IMR-90 (cell line): Measurements from ENCODE around the gene ARL13A. TPM values are rescaled to one million over a fixed set of nuclear protein-coding genes. Genes with fewer than 3 reads are reported as not detected.

Experiments used
- ATAC-seq: fragments of 200-7000 bp; cut with Tn5 transposase; 2 replicates; pipeline ENCODE4 v1.9.1; 2020; ENCODE audit warnings: low read depth, mild to moderate bottlenecking, moderate library complexity
- Bru-seq: library from RNA; stranded (reverse); fragments of 400-500 nt; gene quantifications from one replicate; lab custom pipeline; 2021; lab: Mats Ljungman, UMichigan
- BruChase-seq, 2 experiments: library from RNA; stranded (reverse); fragments of 400-500 nt; gene quantifications; one replicate each; lab custom pipeline; 2021; lab: Mats Ljungman, UMichigan
- BruUV-seq: library from RNA; stranded (reverse); fragments of 400-500 nt; replicated peaks from 2 replicates; lab custom pipeline; 2021; lab: Mats Ljungman, UMichigan
- CTCF ChIA-PET: fragments of 300-600 bp; formaldehyde crosslinking; extraction: SDS; loops from one replicate; lab custom pipeline; 2021; ENCODE audit warnings: antibody characterized with exemption; lab: Yijun Ruan, JAX
- POLR2A ChIA-PET: fragments of 300-600 bp; sonication (Branson Sonifier 250); formaldehyde crosslinking; loops from one replicate; lab custom pipeline; 2022; ENCODE audit warnings: antibody characterized with exemption; ENCODE audit not compliant: unreplicated experiment; lab: Charles Lee
- DNase-seq: peaks from one replicate; pipeline ENCODE4 v3.0.0; 2013
- H2AFZ ChIP-seq: replicated peaks from 2 replicates; pipeline ENCODE3; 2013; ENCODE audit warnings: low read length, mild to moderate bottlenecking; ENCODE audit not compliant: poor library complexity
- H2AK5ac ChIP-seq: 2 replicates; pipeline ENCODE4 v1.6.1; 2013; ENCODE audit warnings: low read depth, low read length, inconsistent platforms
- H2AK9ac ChIP-seq: replicated peaks from 2 replicates; pipeline ENCODE3; 2013; ENCODE audit warnings: mild to moderate bottlenecking, low read depth, low read length, moderate library complexity; ENCODE audit not compliant: poor library complexity
- H2BK120ac ChIP-seq: 2 replicates; pipeline ENCODE4 v1.6.1; 2013; ENCODE audit warnings: low read depth, low read length, inconsistent platforms
- H2BK15ac ChIP-seq: 3 replicates; pipeline ENCODE4 v1.6.1; 2013; ENCODE audit warnings: low read depth, low read length, inconsistent platforms
- H2BK20ac ChIP-seq: 2 replicates; pipeline ENCODE4 v1.6.1; 2013; ENCODE audit warnings: low read depth, mild to moderate bottlenecking, inconsistent platforms, low read length, moderate library complexity
- H2BK5ac ChIP-seq: 2 replicates; pipeline ENCODE4 v1.6.1; 2013; ENCODE audit warnings: mild to moderate bottlenecking, low read depth, low read length, inconsistent platforms; ENCODE audit not compliant: poor library complexity, severe bottlenecking
- H3K14ac ChIP-seq: replicated peaks from 2 replicates; pipeline ENCODE4 v1.6.1; 2013; ENCODE audit warnings: low read depth, low read length, inconsistent platforms
- H3K18ac ChIP-seq: 2 replicates; pipeline ENCODE4 v1.6.1; 2013; ENCODE audit warnings: low read depth, low read length, control low read depth
- H3K23ac ChIP-seq: 2 replicates; pipeline ENCODE4 v1.6.1; 2013; ENCODE audit warnings: low read depth, low read length, inconsistent platforms
- H3K27ac ChIP-seq: 2 replicates; pipeline ENCODE4 v1.5.1; 2013; ENCODE audit warnings: mild to moderate bottlenecking, control low read depth, low read length; ENCODE audit not compliant: insufficient read depth
- H3K27me3 ChIP-seq: 2 replicates; pipeline ENCODE4 v1.6.1; 2013; ENCODE audit warnings: low read length; ENCODE audit not compliant: control insufficient read depth, insufficient read depth
- H3K36me3 ChIP-seq: 2 replicates; pipeline ENCODE4 v1.6.1; 2013; ENCODE audit warnings: low read length, mixed read lengths; ENCODE audit not compliant: control insufficient read depth, insufficient read depth
- H3K4ac ChIP-seq: 2 replicates; pipeline ENCODE4 v1.6.1; 2013; ENCODE audit warnings: low read depth, low read length, inconsistent platforms
- H3K4me1 ChIP-seq: 2 replicates; pipeline ENCODE4 v1.6.1; 2013; ENCODE audit warnings: low read length, mixed read lengths; ENCODE audit not compliant: control insufficient read depth, insufficient read depth
- H3K4me2 ChIP-seq: 2 replicates; pipeline ENCODE4 v1.6.1; 2013; ENCODE audit warnings: low read depth, mild to moderate bottlenecking, control low read depth, low read length, moderate library complexity
- H3K4me3 ChIP-seq: 2 replicates; pipeline ENCODE4 v1.5.1; 2013; ENCODE audit warnings: low read depth, mild to moderate bottlenecking, control low read depth, low read length, moderate library complexity; ENCODE audit not compliant: insufficient read depth
- H3K56ac ChIP-seq: 2 replicates; pipeline ENCODE4 v1.6.1; 2013; ENCODE audit warnings: low read length, inconsistent platforms; ENCODE audit not compliant: insufficient read depth; ENCODE audit errors: extremely low read depth
- H3K79me1 ChIP-seq, 2 experiments: 2 replicates each; pipeline ENCODE4 v1.6.1; 2013; ENCODE audit warnings: low read length in 2 of 2, inconsistent platforms in 1 of 2, low read depth in 1 of 2
- H3K9ac ChIP-seq: 2 replicates; pipeline ENCODE4 v1.6.1; 2013; ENCODE audit warnings: low read depth, low read length, control low read depth
- H3K9me1 ChIP-seq: 2 replicates; pipeline ENCODE4 v1.6.1; 2013; ENCODE audit warnings: low read length, inconsistent platforms; ENCODE audit not compliant: insufficient read depth
- H3K9me3 ChIP-seq: 2 replicates; pipeline ENCODE4 v1.6.1; 2013; ENCODE audit warnings: low read length; ENCODE audit not compliant: control insufficient read depth, insufficient read depth
- H4K20me1 ChIP-seq: 2 replicates; pipeline ENCODE4 v1.6.1; 2013; ENCODE audit warnings: low read length, inconsistent platforms; ENCODE audit not compliant: insufficient read depth
- H4K5ac ChIP-seq: 2 replicates; pipeline ENCODE4 v1.6.1; 2013; ENCODE audit warnings: mild to moderate bottlenecking, low read depth, low read length, control low read depth
- H4K8ac ChIP-seq, 2 experiments: 2 replicates each; pipeline ENCODE4 v1.6.1; 2013; ENCODE audit warnings: low read depth in 2 of 2, low read length in 2 of 2, control low read depth in 1 of 2, inconsistent platforms in 1 of 2
- H4K91ac ChIP-seq: 2 replicates; pipeline ENCODE4 v1.6.1; 2013; ENCODE audit warnings: low read depth, low read length, inconsistent platforms; ENCODE audit not compliant: insufficient read depth
- BHLHE40 ChIP-seq: fragments of 150-350 bp; IDR thresholded peaks from 2 replicates; pipeline ENCODE4 v1.6.1; 2016; ENCODE audit warnings: mild to moderate bottlenecking, low read depth, low read length
- CHD1 ChIP-seq: IDR thresholded peaks from 2 replicates; pipeline ENCODE4 v1.6.1; 2012; ENCODE audit warnings: low read depth, low read length, improper control_type of control experiment
- CTCF ChIP-seq: conservative IDR thresholded peaks from 2 replicates; pipeline ENCODE4 v1.5.1; 2012; ENCODE audit warnings: mild to moderate bottlenecking, low read depth, low read length, improper control_type of control experiment
- ELK1 ChIP-seq: fragments of 150-350 bp; IDR thresholded peaks from 2 replicates; pipeline ENCODE4 v1.6.1; 2016; ENCODE audit warnings: low read depth, mild to moderate bottlenecking, low read length, moderate library complexity, borderline replicate concordance
- FOS ChIP-seq: fragments of 150-350 bp; IDR thresholded peaks from 2 replicates; pipeline ENCODE4 v1.6.1; 2016; ENCODE audit warnings: low read depth, low read length
- MAFK ChIP-seq: IDR thresholded peaks from 2 replicates; pipeline ENCODE4 v1.6.1; 2012; ENCODE audit warnings: low read depth, low read length, improper control_type of control experiment
- MAZ ChIP-seq: IDR thresholded peaks from 2 replicates; pipeline ENCODE4 v1.6.1; 2012; ENCODE audit warnings: low read depth, mild to moderate bottlenecking, low read length, improper control_type of control experiment, moderate library complexity, borderline replicate concordance
- MXI1 ChIP-seq: IDR thresholded peaks from 2 replicates; pipeline ENCODE4 v1.6.1; 2012; ENCODE audit warnings: low read depth, mild to moderate bottlenecking, low read length, moderate library complexity, borderline replicate concordance
- NFE2L2 ChIP-seq: fragments of 150-350 bp; IDR thresholded peaks from 2 replicates; pipeline ENCODE4 v1.6.1; 2016; ENCODE audit warnings: low read depth, mild to moderate bottlenecking, low read length
- POLR2A ChIP-seq: IDR thresholded peaks from 2 replicates; pipeline ENCODE4 v1.6.1; 2012; ENCODE audit warnings: mild to moderate bottlenecking, low read depth, low read length
- RAD21 ChIP-seq: IDR thresholded peaks from 2 replicates; pipeline ENCODE4 v1.6.1; 2012; ENCODE audit warnings: low read length, improper control_type of control experiment
- RCOR1 ChIP-seq: IDR thresholded peaks from 2 replicates; pipeline ENCODE4 v1.6.1; 2012; ENCODE audit warnings: mild to moderate bottlenecking, low read length, improper control_type of control experiment; ENCODE audit not compliant: insufficient replicate concordance
- RFX5 ChIP-seq: IDR thresholded peaks from 2 replicates; pipeline ENCODE4 v1.8.0; 2012; ENCODE audit warnings: low read depth, mild to moderate bottlenecking, low read length, moderate library complexity
- SMC3 ChIP-seq: fragments of 150-350 bp; IDR thresholded peaks from 2 replicates; pipeline ENCODE4 v1.6.1; 2016; ENCODE audit warnings: low read depth, mild to moderate bottlenecking, antibody characterized with exemption, low read length, moderate library complexity
- USF2 ChIP-seq: fragments of 150-350 bp; IDR thresholded peaks from 2 replicates; pipeline ENCODE4 v1.6.1; 2017; ENCODE audit warnings: mild to moderate bottlenecking, antibody characterized with exemption, low read length, low read depth
- WGBS, 2 experiments: methylation state at CpG; one replicate each; pipeline versions ENCODE4 v1.1.5 to v1.1.7; 2013; ENCODE audit warnings: missing lambda C conversion rate in 2 of 2; ENCODE audit not compliant: insufficient read length in 1 of 2; ENCODE audit errors: extremely low coverage in 2 of 2; 5-methylcytosine and 5-hydroxymethylcytosine counted together
- dilution Hi-C: fragments of 300-500 bp; cut with HindIII; formaldehyde crosslinking; loops from one replicate; pipeline ENCODE4 v1.14.3; 2018; ENCODE audit warnings: low sequenced_read_pairs; ENCODE audit not compliant: unreplicated experiment
- in situ Hi-C: fragments of 300-500 bp; cut with MboI; formaldehyde crosslinking; loops from 3 replicates; pipeline ENCODE4 v1.14.3; 2019; ENCODE audit warnings: low sequenced_read_pairs, inconsistent platforms, mixed read lengths
- intact Hi-C: fragments of 100-400 bp; cut with micrococcal nuclease; formaldehyde crosslinking; loops from 2 replicates; pipeline ENCODE4 v1.10.0; 2022
- long read RNA-seq: library from polyadenylated mRNA; unstranded; transcript quantifications from one replicate; pipeline ENCODE4 v2.0.0, GENCODE V29; 2021; ENCODE audit not compliant: unreplicated experiment
- polyA plus RNA-seq, 3 experiments: library from polyadenylated mRNA; depleted of rRNA; stranded (reverse); fragments of >200 nt; gene quantifications; 2 replicates each; pipeline ENCODE4 v1.2.3, GENCODE V29; 2012; ENCODE audit warnings: low replicate concordance in 1 of 3
- total RNA-seq: library from RNA; depleted of rRNA; stranded (reverse); fragments of >200 nt; gene quantifications from 2 replicates; pipeline ENCODE4 v1.2.3, GENCODE V29; 2012; rRNA removed

The ARL13A gene
- total RNA-seq, result not detected in 2 replicates
- not detected in 2 replicates for polyA plus RNA-seq (2012; rRNA removed)
- 0.04 and 0.09 TPM in 2 replicates for polyA plus RNA-seq (2012; cell fraction: cytosol; rRNA removed)
- not detected in 2 replicates for polyA plus RNA-seq (2012; cell fraction: nucleus; rRNA removed; ENCODE audit: low replicate concordance)
- percentile 15 among the genes with signal in this experiment for Bru-seq, nascent RNA
- BruChase-seq, experiment 1, labeled RNA remaining after a 6-hour chase, result percentile 11 among the genes with signal in this experiment
- percentile 4 among the genes with signal in this experiment for BruChase-seq, experiment 2, labeled RNA remaining after a 2-hour chase
- long read RNA-seq, result 0 reads

GRCh38 chrX:100969408-100969807, at the start of gene ARL13A:
Gene ARL13A (plus strand): TSS chrX:100969708. CDS start chrX:100973690, 3,982 bp downstream.
- no peaks in the 10 kb centered on the region for H3K27me3 ChIP-seq
- no peak within 1 kb of the TSS for H2BK15ac ChIP-seq
- H2AK9ac ChIP-seq, result no peak within 1 kb of the TSS
- intact Hi-C loops, result no loop called here
- H4K20me1 ChIP-seq, result no peaks in the 10 kb centered on the region
- H2AFZ ChIP-seq, result no peak within 1 kb of the TSS
- no peak for ATAC-seq
- H4K8ac ChIP-seq, result no peak within 1 kb of the TSS
- no peak within 1 kb of the TSS for H2BK5ac ChIP-seq
- ChIA-PET POLR2A (no interaction called here), CTCF (interaction anchor here (0.6 kb wide), 1 partner anchor 67 kb away, joined by 4 read pairs; no protein-coding TSS in a partner anchor)
- no peak within 1 kb of the TSS for H3K23ac ChIP-seq
- H3K4me3 ChIP-seq, result no peak within 1 kb of the TSS
- DNase-seq, result no peak
- peaks cover 7% of the 10 kb centered on the region for H3K4me1 ChIP-seq
- no peaks in the 10 kb centered on the region for H3K79me1 ChIP-seq
- H3K18ac ChIP-seq, result no peak within 1 kb of the TSS
- no peak within 1 kb of the TSS for H2BK120ac ChIP-seq
- BruUV-seq, result no TSS peak
- peak within 1 kb of the TSS; percentile 24; the same call in 1 of the 2 replicates for H2BK20ac ChIP-seq
- WGBS, 2 experiments, result no CpG with 5 or more reads among the region's 2 CpGs
- dilution Hi-C loops, result no loop called here
- no peak within 1 kb of the TSS for H4K5ac ChIP-seq
- in situ Hi-C loops, result no loop called here
- no peaks in the 10 kb centered on the region; the same call in 1 of the 2 replicates for H3K9me1 ChIP-seq
- no peak within 1 kb of the TSS for H2AK5ac ChIP-seq
- H4K91ac ChIP-seq, result no peak within 1 kb of the TSS
- no peak within 1 kb of the TSS for H3K4me2 ChIP-seq
- no peak within 1 kb of the TSS for H3K9ac ChIP-seq
- H3K36me3 ChIP-seq, result no peaks in the 10 kb centered on the region
- no peak within 1 kb of the TSS for H3K56ac ChIP-seq
- no peaks in the 10 kb centered on the region for H3K9me3 ChIP-seq
- no peak within 1 kb of the TSS for H3K4ac ChIP-seq
- H3K14ac ChIP-seq, result no peak within 1 kb of the TSS
- H3K27ac ChIP-seq, result no peak within 1 kb of the TSS
- no peak for TF ChIP-seq SMC3
- TF ChIP-seq MAFK, result no peak
- TF ChIP-seq RCOR1, result no peak
- no peak for TF ChIP-seq MXI1
- TF ChIP-seq CHD1, result no peak
- TF ChIP-seq NFE2L2, result no peak
- TF ChIP-seq CTCF, result no peak
- no peak for TF ChIP-seq ELK1
- TF ChIP-seq POLR2A, result no peak
- no peak for TF ChIP-seq MAZ
- TF ChIP-seq FOS, result no peak
- TF ChIP-seq BHLHE40, result no peak
- no peak for TF ChIP-seq USF2
- TF ChIP-seq RFX5, result no peak
- no peak for TF ChIP-seq RAD21
